B cell (primary cell): ENCODE measurements around the gene DNAH3. TPM values are rescaled to one million over a fixed set of nuclear protein-coding genes. Genes with fewer than 3 reads are reported as not detected.
A peak's percentile ranks its signal among the peaks of the same experiment; 100 is the strongest.
"Not testable (repeated sequence)": the region's sequence is repeated elsewhere in the genome, so short reads cannot be mapped to it uniquely, and the experiment has no call there.

Experiments
- ATAC-seq: fragments of 200-7000 bp; cut with Tn5 transposase; one replicate; pipeline ENCODE4 v1.10.0; 2021; ENCODE audit warnings: low read depth, mild to moderate bottlenecking, moderate number of reproducible peaks, moderate library complexity
- CTCF ChIA-PET: fragments of 350-600 bp; sonication (Branson Sonifier 250); formaldehyde crosslinking; loops from one replicate; lab custom pipeline; 2021; ENCODE audit warnings: antibody characterized with exemption, inconsistent platforms; lab: Charles Lee
- POLR2A ChIA-PET: fragments of 350-600 bp; sonication (Branson Sonifier 250); formaldehyde crosslinking; loops from one replicate; lab custom pipeline; 2021; ENCODE audit warnings: antibody characterized with exemption; lab: Charles Lee
- DNase-seq: peaks from one replicate; pipeline ENCODE4 v3.0.0; 2013
- H2AFZ ChIP-seq: 2 replicates; pipeline ENCODE4 v1.6.1; 2012; ENCODE audit warnings: mild to moderate bottlenecking, low read depth, low read length; ENCODE audit not compliant: insufficient read depth, poor library complexity, severe bottlenecking
- H3K27ac ChIP-seq, 2 donors: 1 replicate in 1 of 2; 2 replicates in 1 of 2; pipeline ENCODE4 v1.5.1; 2012 to 2013; ENCODE audit warnings: low read length in 2 of 2, mild to moderate bottlenecking in 2 of 2, moderate library complexity in 1 of 2
- H3K27me3 ChIP-seq, 4 experiments: fragments of 200-600 bp in 1 of 4; sonication (generic) in 1 of 4; replicated peaks in 1 of 4; 1 replicate in 2 of 4; 2 replicates in 2 of 4; pipeline versions ENCODE4 v1.6.1 to v1.7.0; 2013 to 2016; ENCODE audit warnings: low read length in 3 of 4, mild to moderate bottlenecking in 2 of 4, mixed read lengths in 1 of 4, moderate library complexity in 1 of 4; ENCODE audit not compliant: insufficient read depth in 4 of 4, control insufficient read depth in 3 of 4; ENCODE audit errors: control extremely low read depth in 1 of 4
- H3K36me3 ChIP-seq, 2 experiments: replicated peaks in 1 of 2; 1 replicate in 1 of 2; 2 replicates in 1 of 2; pipeline versions ENCODE4 v1.6.1 to v1.7.1; 2013; ENCODE audit warnings: low read length in 1 of 2; ENCODE audit not compliant: insufficient read depth in 2 of 2, control insufficient read depth in 1 of 2; ENCODE audit errors: control extremely low read depth in 1 of 2, extremely low read depth in 1 of 2
- H3K4me1 ChIP-seq, 2 donors: fragments of 200-600 bp in 1 of 2; sonication (generic) in 1 of 2; 1 replicate in 1 of 2; 2 replicates in 1 of 2; pipeline versions ENCODE4 v1.5.1 to v1.6.1; 2013 to 2017; ENCODE audit warnings: low read length in 2 of 2; ENCODE audit not compliant: control insufficient read depth in 2 of 2, insufficient read depth in 2 of 2
- H3K4me2 ChIP-seq: replicated peaks from 2 replicates; pipeline ENCODE3; 2012; ENCODE audit warnings: mild to moderate bottlenecking, low read depth, low read length; ENCODE audit not compliant: poor library complexity, severe bottlenecking
- H3K4me3 ChIP-seq, 5 experiments: fragments of 200-600 bp in 1 of 5; sonication (generic) in 1 of 5; 1 replicate in 3 of 5; 2 replicates in 2 of 5; pipeline versions ENCODE4 v1.5.1 to v1.7.0; 2011 to 2016; ENCODE audit warnings: low read length in 4 of 5, mild to moderate bottlenecking in 4 of 5, low read depth in 2 of 5, control low read depth in 1 of 5, moderate library complexity in 1 of 5; ENCODE audit not compliant: insufficient read depth in 1 of 5; ENCODE audit errors: control extremely low read depth in 1 of 5, extremely low read depth in 1 of 5
- H3K79me2 ChIP-seq: fragments of 200-600 bp; sonication (generic); one replicate; pipeline ENCODE4 v1.6.0; 2016; ENCODE audit warnings: low read length; ENCODE audit not compliant: control insufficient read depth, insufficient read depth
- H3K9ac ChIP-seq: fragments of 200-600 bp; sonication (generic); 2 replicates; pipeline ENCODE4 v1.6.1; 2017; ENCODE audit warnings: mild to moderate bottlenecking, low read length, moderate library complexity
- H3K9me3 ChIP-seq, 3 donors: one replicate each; pipeline versions ENCODE4 v1.6.1 to v1.7.1; 2013; ENCODE audit warnings: low read length in 2 of 3; ENCODE audit not compliant: control insufficient read depth in 2 of 3, insufficient read depth in 1 of 3; ENCODE audit errors: control extremely low read depth in 1 of 3
- H4K20me1 ChIP-seq: 2 replicates; pipeline ENCODE4 v1.6.0; 2012; ENCODE audit warnings: mild to moderate bottlenecking, low read length; ENCODE audit not compliant: insufficient read depth, control insufficient read depth, poor library complexity, severe bottlenecking
- H3K27ac Mint-ChIP-seq: one replicate; pipeline ENCODE4 v1.8.0; 2021; ENCODE audit warnings: mixed read lengths
- H3K27me3 Mint-ChIP-seq: one replicate; pipeline ENCODE4 v1.8.0; 2021; ENCODE audit warnings: mixed read lengths
- H3K4me1 Mint-ChIP-seq: one replicate; pipeline ENCODE4 v1.8.0; 2021; ENCODE audit warnings: mixed read lengths
- H3K4me3 Mint-ChIP-seq: one replicate; pipeline ENCODE4 v1.8.0; 2021; ENCODE audit warnings: mixed read lengths
- H3K9me3 Mint-ChIP-seq: one replicate; pipeline ENCODE4 v1.8.0; 2022; ENCODE audit warnings: mixed read lengths; ENCODE audit not compliant: insufficient read depth
- EZH2 ChIP-seq: IDR thresholded peaks from 2 replicates; pipeline ENCODE4 v1.6.1; 2012; ENCODE audit warnings: borderline replicate concordance, low read depth, mild to moderate bottlenecking, moderate library complexity, low read length; ENCODE audit not compliant: insufficient read depth, poor library complexity, severe bottlenecking
- WGBS: methylation state at CpG from one replicate; pipeline ENCODE4 v1.1.5; 2013; ENCODE audit warnings: missing lambda C conversion rate; ENCODE audit not compliant: insufficient coverage; 5-methylcytosine and 5-hydroxymethylcytosine counted together
- intact Hi-C: fragments of 100-400 bp; cut with micrococcal nuclease; formaldehyde crosslinking; loops from one replicate; pipeline ENCODE4 v1.10.0; 2022
- polyA plus RNA-seq: library from polyadenylated mRNA; depleted of rRNA; stranded (reverse); fragments of >200 nt; gene quantifications from 2 replicates; pipeline ENCODE4 v1.2.3, GENCODE V29; 2012
- total RNA-seq, 2 donors: library from RNA; stranded (reverse); fragments of 120-200 nt in 1 of 2; gene quantifications; 1 replicate in 1 of 2; 2 replicates in 1 of 2; pipeline versions ENCODE4 v1.2.3 to v1.2.4, GENCODE V29; 2013 to 2022
- TF ChIP-seq, protein P1 (sequence below): fragments of 200-600 bp; IDR thresholded peaks from one replicate; pipeline ENCODE4 v1.8.0; 2022; ENCODE audit warnings: antibody characterized with exemption, mild to moderate bottlenecking

Gene DNAH3
- total and polyA plus RNA-seq, 2 donors (not counting 1 experiment from before 2014, with no cell fraction given): not detected

DNA sequence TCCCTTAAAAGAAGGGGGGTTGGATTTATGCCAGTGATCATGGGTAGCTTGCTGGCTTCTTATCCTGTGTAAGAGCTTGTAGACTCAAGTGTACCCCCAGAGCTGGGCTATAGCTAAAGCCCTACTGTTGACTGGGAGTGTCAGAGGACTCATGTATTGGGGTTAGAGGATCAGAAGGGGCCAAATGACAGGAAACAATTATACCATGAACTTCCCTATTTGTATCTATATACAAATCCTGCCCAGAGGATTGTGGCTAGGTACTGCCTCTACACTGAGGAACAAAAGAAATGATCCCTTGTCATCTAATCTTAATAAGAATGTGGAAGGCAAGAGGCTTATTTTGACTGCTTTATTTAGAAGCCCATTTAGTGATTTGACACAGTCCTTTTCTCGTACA lies 46.5 kb upstream of the DNAH3 start:
- POLR2A ChIA-PET: no interaction called here

GRCh38 chr16:21195330-21195729 lies 44.7 kb upstream of the DNAH3 start:
- CTCF ChIA-PET: interaction anchor here (1.6 kb wide), 1 partner anchor 1488 kb away, joined by 4 read pairs; no protein-coding TSS in a partner anchor
- Mint-ChIP-seq H3K27me3 (peaks cover 21% of the 10 kb centered on the region), H3K4me1 (peaks cover 17% of the 10 kb centered on the region)
- H3K4me3 Mint-ChIP-seq, H4K20me1 ChIP-seq, H3K9ac ChIP-seq, H2AFZ ChIP-seq, H3K27ac ChIP-seq, DNase-seq, H3K36me3 ChIP-seq, H3K9me3 ChIP-seq, H3K9me3 Mint-ChIP-seq, ATAC-seq, POLR2A ChIA-PET, intact Hi-C loops, H3K27me3 ChIP-seq, H3K79me2 ChIP-seq, H3K4me3 ChIP-seq, H3K27ac Mint-ChIP-seq: not testable (repeated sequence)
- Histone ChIP-seq H3K4me1 (peaks cover 12% of the 10 kb centered on the region in 2 donors), H3K4me2 (peak overlapping the region; percentile 9)
- 86% methylated on average over 3 of the region's 8 CpGs for WGBS

More for the DNA sequence above, 46.5 kb upstream of the DNAH3 start:
- Mint-ChIP-seq H3K4me1 (peaks cover 17% of the 10 kb centered on the region), H3K27me3 (peaks cover 25% of the 10 kb centered on the region), H3K4me3 (no peak overlapping the region), H3K9me3 (no peaks in the 10 kb centered on the region), H3K27ac (no peak overlapping the region)
- TF ChIP-seq, protein P1, sequence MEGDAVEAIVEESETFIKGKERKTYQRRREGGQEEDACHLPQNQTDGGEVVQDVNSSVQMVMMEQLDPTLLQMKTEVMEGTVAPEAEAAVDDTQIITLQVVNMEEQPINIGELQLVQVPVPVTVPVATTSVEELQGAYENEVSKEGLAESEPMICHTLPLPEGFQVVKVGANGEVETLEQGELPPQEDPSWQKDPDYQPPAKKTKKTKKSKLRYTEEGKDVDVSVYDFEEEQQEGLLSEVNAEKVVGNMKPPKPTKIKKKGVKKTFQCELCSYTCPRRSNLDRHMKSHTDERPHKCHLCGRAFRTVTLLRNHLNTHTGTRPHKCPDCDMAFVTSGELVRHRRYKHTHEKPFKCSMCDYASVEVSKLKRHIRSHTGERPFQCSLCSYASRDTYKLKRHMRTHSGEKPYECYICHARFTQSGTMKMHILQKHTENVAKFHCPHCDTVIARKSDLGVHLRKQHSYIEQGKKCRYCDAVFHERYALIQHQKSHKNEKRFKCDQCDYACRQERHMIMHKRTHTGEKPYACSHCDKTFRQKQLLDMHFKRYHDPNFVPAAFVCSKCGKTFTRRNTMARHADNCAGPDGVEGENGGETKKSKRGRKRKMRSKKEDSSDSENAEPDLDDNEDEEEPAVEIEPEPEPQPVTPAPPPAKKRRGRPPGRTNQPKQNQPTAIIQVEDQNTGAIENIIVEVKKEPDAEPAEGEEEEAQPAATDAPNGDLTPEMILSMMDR: no peak
- TF ChIP-seq EZH2: no peak
- DNase-seq (no peak), ATAC-seq (no peak)
- WGBS: 27% methylated on average over 1 of the region's 1 CpG
- Histone ChIP-seq H3K79me2 (no peaks in the 10 kb centered on the region), H3K36me3 (no peaks in the 10 kb centered on the region), H3K9me3 (no peaks in the 10 kb centered on the region), H3K4me2 (no peak overlapping the region), H3K4me3 (no peak overlapping the region), H3K27ac (no peak overlapping the region), H4K20me1 (no peaks in the 10 kb centered on the region), H2AFZ (no peak overlapping the region), H3K9ac (no peak overlapping the region), H3K27me3 (peaks cover 0 to 7% (median 4%) of the 10 kb centered on the region in 4 experiments), H3K4me1 (peaks cover 12% of the 10 kb centered on the region in 2 donors)
- intact Hi-C loops: no loop called here
- CTCF ChIA-PET: interaction anchor here (1.2 kb wide), 1 partner anchor 9 kb away, joined by 5 read pairs; no protein-coding TSS in a partner anchor
